Neural cell (in vitro differentiated cells): ENCODE measurements around the gene RNF34. TPM values are rescaled to one million over a fixed set of nuclear protein-coding genes. Genes with fewer than 3 reads are reported as not detected.

Experiments used
- H2AFZ ChIP-seq: fragments of 200-600, 300-800 bp; sonication (generic), shearing (Covaris generic); 2 replicates; pipeline ENCODE4 v1.6.0; 2014; ENCODE audit warnings: low read depth, mild to moderate bottlenecking, antibody characterized with exemption, low read length, moderate library complexity
- H3F3A ChIP-seq: fragments of 200-600 bp; shearing (Covaris generic); 2 replicates; pipeline ENCODE4 v1.6.1; 2016; ENCODE audit warnings: mild to moderate bottlenecking, moderate library complexity, mixed read lengths, antibody characterized with exemption, low read length; ENCODE audit not compliant: insufficient read depth, poor library complexity, severe bottlenecking
- H3K27ac ChIP-seq: fragments of 200-600, 300-800 bp; sonication (generic), shearing (Covaris generic); 2 replicates; pipeline ENCODE4 v1.5.1; 2014; ENCODE audit warnings: mild to moderate bottlenecking, low read length, moderate library complexity
- H3K27me3 ChIP-seq: fragments of 300-800, 200-600 bp; sonication (generic), shearing (Covaris generic); 2 replicates; pipeline ENCODE4 v1.6.0; 2014; ENCODE audit warnings: mild to moderate bottlenecking, low read depth, low read length, moderate library complexity; ENCODE audit not compliant: insufficient read depth
- H3K36me3 ChIP-seq: fragments of 300-800, 200-600 bp; sonication (generic), shearing (Covaris generic); 2 replicates; pipeline ENCODE4 v1.5.1; 2014; ENCODE audit warnings: mild to moderate bottlenecking, antibody characterized with exemption, low read length, moderate library complexity; ENCODE audit not compliant: insufficient read depth
- H3K4me2 ChIP-seq: fragments of 300-800, 200-600 bp; sonication (generic), shearing (Covaris generic); 2 replicates; pipeline ENCODE4 v1.6.0; 2014; ENCODE audit warnings: mild to moderate bottlenecking, low read length
- H3K4me3 ChIP-seq: fragments of 300-800, 200-600 bp; sonication (generic), shearing (Covaris generic); 2 replicates; pipeline ENCODE4 v1.5.1; 2014; ENCODE audit warnings: mild to moderate bottlenecking, low read length, moderate library complexity
- H3K79me2 ChIP-seq: fragments of 200-600 bp; shearing (Covaris generic); replicated peaks from 2 replicates; pipeline ENCODE4 v1.6.0; 2014; ENCODE audit warnings: mild to moderate bottlenecking, low read length, moderate library complexity; ENCODE audit not compliant: insufficient read depth
- H3K9ac ChIP-seq: fragments of 300-800, 200-600 bp; sonication (generic), shearing (Covaris generic); 2 replicates; pipeline ENCODE4 v1.6.1; 2016; ENCODE audit warnings: mild to moderate bottlenecking, low read length, mixed read lengths
- H3K9me2 ChIP-seq: fragments of 200-600 bp; shearing (Covaris generic); 2 replicates; pipeline ENCODE4 v1.6.1; 2016; ENCODE audit warnings: mild to moderate bottlenecking, low read length, mixed read lengths; ENCODE audit not compliant: insufficient read depth
- H3K9me3 ChIP-seq: fragments of 200-600, 300-800 bp; sonication (generic), shearing (Covaris generic); 2 replicates; pipeline ENCODE4 v1.6.1; 2016; ENCODE audit warnings: mild to moderate bottlenecking, mixed run types, low read length, moderate library complexity, mixed read lengths
- H4K20me1 ChIP-seq: fragments of 200-600 bp; shearing (Covaris generic); 2 replicates; pipeline ENCODE4 v1.6.1; 2016; ENCODE audit warnings: mild to moderate bottlenecking, mixed run types; ENCODE audit not compliant: insufficient read depth
- EP300 ChIP-seq: fragments of 450-650 bp; conservative IDR thresholded peaks from 2 replicates; pipeline ENCODE4 v1.6.1; 2014; ENCODE audit warnings: antibody characterized with exemption, mild to moderate bottlenecking, moderate library complexity; ENCODE audit not compliant: poor library complexity, severe bottlenecking
- EZH2 ChIP-seq: fragments of 200-600, 300-800 bp; shearing (Covaris generic), sonication (generic); IDR thresholded peaks from 2 replicates; pipeline ENCODE4 v1.6.1; 2014; ENCODE audit warnings: antibody characterized with exemption, low read length, borderline replicate concordance, mild to moderate bottlenecking; ENCODE audit not compliant: insufficient read depth, poor library complexity, severe bottlenecking
- POLR2AphosphoS5 ChIP-seq: IDR thresholded peaks from 2 replicates; pipeline ENCODE4 v1.6.1; 2012
- RAD21 ChIP-seq: fragments of 450-650 bp; conservative IDR thresholded peaks from 2 replicates; pipeline ENCODE4 v1.6.1; 2014; ENCODE audit warnings: antibody characterized with exemption, mild to moderate bottlenecking, moderate library complexity
- SMC3 ChIP-seq: fragments of 450-650 bp; conservative IDR thresholded peaks from 2 replicates; pipeline ENCODE4 v1.6.1; 2014; ENCODE audit warnings: antibody characterized with exemption, mild to moderate bottlenecking, moderate library complexity; ENCODE audit not compliant: poor library complexity
- TAF1 ChIP-seq: IDR thresholded peaks from 2 replicates; pipeline ENCODE4 v1.6.1; 2012; ENCODE audit warnings: low read depth
- polyA plus RNA-seq: library from polyadenylated mRNA; depleted of rRNA; stranded (reverse); fragments of >200 nt; gene quantifications from 2 replicates; pipeline ENCODE4 v1.2.3, GENCODE V29; 2014
- TF ChIP-seq, protein P1 (sequence below): IDR thresholded peaks from 2 replicates; pipeline ENCODE4 v1.6.1; 2012; ENCODE audit warnings: borderline replicate concordance
- TF ChIP-seq, protein P2 (sequence below): fragments of 450-650 bp; IDR thresholded peaks from 2 replicates; pipeline ENCODE4 v1.5.1; 2014; ENCODE audit warnings: antibody characterized with exemption, mild to moderate bottlenecking, moderate library complexity; ENCODE audit not compliant: poor library complexity, severe bottlenecking

RNF34 gene
- polyA plus RNA-seq, 1 donor from 2014 or later, result 68.8 TPM

DNA sequence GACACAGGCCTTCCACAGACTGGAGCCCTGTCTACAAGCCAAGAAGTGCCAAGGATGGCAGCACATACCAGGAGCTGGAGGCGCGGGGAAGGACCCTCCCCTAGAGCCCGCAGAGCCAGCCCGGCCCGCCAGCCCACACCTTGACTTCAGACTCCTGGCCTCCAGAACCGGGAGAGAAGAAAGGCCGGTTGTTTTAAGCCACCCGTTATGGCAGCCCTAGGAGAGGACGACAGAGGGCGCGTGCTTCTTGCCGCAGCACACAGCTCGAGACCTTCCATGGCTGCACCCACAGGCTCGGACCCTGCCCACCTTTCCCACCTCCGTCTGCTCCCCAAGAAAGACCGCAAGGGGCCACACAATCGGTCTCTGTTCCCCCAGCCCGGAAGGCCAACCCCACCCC lies 53.7 kb downstream of the RNF34 start:
- Histone ChIP-seq H3K9me2 (no peaks in the 10 kb centered on the region), H4K20me1 (no peaks in the 10 kb centered on the region), H3K9ac (no peak overlapping the region), H3K27ac (no peak overlapping the region), H3K9me3 (no peaks in the 10 kb centered on the region), H3K4me2 (no peak overlapping the region), H3K79me2 (peaks cover 34% of the 10 kb centered on the region), H3K36me3 (no peaks in the 10 kb centered on the region), H3K4me3 (no peak overlapping the region), H3F3A (no peaks in the 10 kb centered on the region), H2AFZ (no peak overlapping the region), H3K27me3 (no peaks in the 10 kb centered on the region)
- no peak for TF ChIP-seq TAF1
- TF ChIP-seq EP300, result no peak
- TF ChIP-seq SMC3, result no peak
- no peak for TF ChIP-seq POLR2AphosphoS5
- TF ChIP-seq, protein P1, sequence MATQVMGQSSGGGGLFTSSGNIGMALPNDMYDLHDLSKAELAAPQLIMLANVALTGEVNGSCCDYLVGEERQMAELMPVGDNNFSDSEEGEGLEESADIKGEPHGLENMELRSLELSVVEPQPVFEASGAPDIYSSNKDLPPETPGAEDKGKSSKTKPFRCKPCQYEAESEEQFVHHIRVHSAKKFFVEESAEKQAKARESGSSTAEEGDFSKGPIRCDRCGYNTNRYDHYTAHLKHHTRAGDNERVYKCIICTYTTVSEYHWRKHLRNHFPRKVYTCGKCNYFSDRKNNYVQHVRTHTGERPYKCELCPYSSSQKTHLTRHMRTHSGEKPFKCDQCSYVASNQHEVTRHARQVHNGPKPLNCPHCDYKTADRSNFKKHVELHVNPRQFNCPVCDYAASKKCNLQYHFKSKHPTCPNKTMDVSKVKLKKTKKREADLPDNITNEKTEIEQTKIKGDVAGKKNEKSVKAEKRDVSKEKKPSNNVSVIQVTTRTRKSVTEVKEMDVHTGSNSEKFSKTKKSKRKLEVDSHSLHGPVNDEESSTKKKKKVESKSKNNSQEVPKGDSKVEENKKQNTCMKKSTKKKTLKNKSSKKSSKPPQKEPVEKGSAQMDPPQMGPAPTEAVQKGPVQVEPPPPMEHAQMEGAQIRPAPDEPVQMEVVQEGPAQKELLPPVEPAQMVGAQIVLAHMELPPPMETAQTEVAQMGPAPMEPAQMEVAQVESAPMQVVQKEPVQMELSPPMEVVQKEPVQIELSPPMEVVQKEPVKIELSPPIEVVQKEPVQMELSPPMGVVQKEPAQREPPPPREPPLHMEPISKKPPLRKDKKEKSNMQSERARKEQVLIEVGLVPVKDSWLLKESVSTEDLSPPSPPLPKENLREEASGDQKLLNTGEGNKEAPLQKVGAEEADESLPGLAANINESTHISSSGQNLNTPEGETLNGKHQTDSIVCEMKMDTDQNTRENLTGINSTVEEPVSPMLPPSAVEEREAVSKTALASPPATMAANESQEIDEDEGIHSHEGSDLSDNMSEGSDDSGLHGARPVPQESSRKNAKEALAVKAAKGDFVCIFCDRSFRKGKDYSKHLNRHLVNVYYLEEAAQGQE, result no peak
- TF ChIP-seq EZH2, result no peak
- TF ChIP-seq, protein P2, sequence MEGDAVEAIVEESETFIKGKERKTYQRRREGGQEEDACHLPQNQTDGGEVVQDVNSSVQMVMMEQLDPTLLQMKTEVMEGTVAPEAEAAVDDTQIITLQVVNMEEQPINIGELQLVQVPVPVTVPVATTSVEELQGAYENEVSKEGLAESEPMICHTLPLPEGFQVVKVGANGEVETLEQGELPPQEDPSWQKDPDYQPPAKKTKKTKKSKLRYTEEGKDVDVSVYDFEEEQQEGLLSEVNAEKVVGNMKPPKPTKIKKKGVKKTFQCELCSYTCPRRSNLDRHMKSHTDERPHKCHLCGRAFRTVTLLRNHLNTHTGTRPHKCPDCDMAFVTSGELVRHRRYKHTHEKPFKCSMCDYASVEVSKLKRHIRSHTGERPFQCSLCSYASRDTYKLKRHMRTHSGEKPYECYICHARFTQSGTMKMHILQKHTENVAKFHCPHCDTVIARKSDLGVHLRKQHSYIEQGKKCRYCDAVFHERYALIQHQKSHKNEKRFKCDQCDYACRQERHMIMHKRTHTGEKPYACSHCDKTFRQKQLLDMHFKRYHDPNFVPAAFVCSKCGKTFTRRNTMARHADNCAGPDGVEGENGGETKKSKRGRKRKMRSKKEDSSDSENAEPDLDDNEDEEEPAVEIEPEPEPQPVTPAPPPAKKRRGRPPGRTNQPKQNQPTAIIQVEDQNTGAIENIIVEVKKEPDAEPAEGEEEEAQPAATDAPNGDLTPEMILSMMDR, result no peak
- no peak for TF ChIP-seq RAD21

GRCh38 chr12:121454921-121455320 lies 55.0 kb downstream of the RNF34 start:
- H3K36me3 ChIP-seq, result no peaks in the 10 kb centered on the region
- H3K79me2 ChIP-seq, result peaks cover 44% of the 10 kb centered on the region
- H3F3A ChIP-seq, result no peaks in the 10 kb centered on the region
- H3K9me3 ChIP-seq, result no peaks in the 10 kb centered on the region
- no peaks in the 10 kb centered on the region for H3K9me2 ChIP-seq
- H3K27me3 ChIP-seq, result no peaks in the 10 kb centered on the region
- no peak overlapping the region for H3K4me3 ChIP-seq
- no peak overlapping the region for H3K27ac ChIP-seq
- H3K4me2 ChIP-seq, result no peak overlapping the region
- no peak for TF ChIP-seq TAF1
- TF ChIP-seq EP300, result no peak
- no peak for TF ChIP-seq POLR2AphosphoS5
- TF ChIP-seq, protein P1, result no peak
- no peak overlapping the region for H3K9ac ChIP-seq
- H4K20me1 ChIP-seq, result no peaks in the 10 kb centered on the region
- no peak overlapping the region for H2AFZ ChIP-seq
